NCI-H1105 (cell line): ENCODE measurements around the gene DIO2.

ENCODE experiments used
- DNase-seq: peaks from one replicate; lab custom pipeline; 2025; lab: John Stamatoyannopoulos, UW

DIO2 gene

GRCh38 chr14:80167793-80168448, 43.4 kb downstream of the DIO2 start:
- no peak for DNase-seq

GRCh38 chr14:80164991-80165721, 46.1 kb downstream of the DIO2 start:
- no peak for DNase-seq

DNA sequence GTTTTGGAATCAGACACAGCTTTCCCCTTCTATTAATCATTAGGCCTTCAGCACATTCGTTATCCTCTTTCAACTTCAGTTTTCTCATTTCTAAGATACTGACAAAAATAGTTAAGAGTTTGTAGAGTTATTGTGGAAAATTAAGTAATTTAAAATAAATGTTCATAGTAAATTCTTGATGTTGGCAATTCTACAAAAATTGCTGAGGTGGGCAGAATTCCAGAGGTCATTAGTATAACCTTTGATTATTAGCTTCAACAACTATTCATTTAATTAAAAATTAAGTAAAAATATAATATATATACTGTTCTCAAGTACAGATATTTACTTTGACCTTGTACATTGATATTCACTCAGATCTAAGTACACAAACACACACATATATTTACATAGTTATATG, 58.5 kb downstream of the DIO2 start:
- DNase-seq = no peak

GRCh38 chr14:80152166-80152565, 59.1 kb downstream of the DIO2 start:
- DNase-seq = no peak

GRCh38 chr14:80150301-80150700, 61.0 kb downstream of the DIO2 start:
- no peak for DNase-seq
